KBM-7 (cell line): ENCODE results near the gene SLC9A7.

Experiments used
- DNase-seq: peaks from one replicate; pipeline ENCODE4 v3.0.0-alpha.2; 2015
- in situ Hi-C: fragments of 300-500 bp; cut with MboI; formaldehyde crosslinking; loops from 2 replicates; pipeline ENCODE4 v1.14.3; 2020; ENCODE audit warnings: low sequenced_read_pairs, low pct_unique_long_range_greater_than_20kb, mixed read lengths

The SLC9A7 gene

GRCh38 chrX:46670316-46670715, 88.6 kb downstream of the SLC9A7 start:
- no peak for DNase-seq
- in situ Hi-C loops: no loop called here

- in situ Hi-C loops: no loop called here
- DNase-seq: no peak
These were observed 92.1 kb downstream of the SLC9A7 start for GRCh38 chrX:46666831-46667230.

- in situ Hi-C loops: no loop called here
- no peak for DNase-seq
These were observed 93.4 kb downstream of the SLC9A7 start for GRCh38 chrX:46665232-46666152.

- in situ Hi-C loops: no loop called here
- no peak for DNase-seq
These were observed 96.5 kb downstream of the SLC9A7 start for GRCh38 chrX:46662188-46662958.

GRCh38 chrX:46653482-46653881, 105.4 kb downstream of the SLC9A7 start:
- in situ Hi-C loops: no loop called here
- peak; percentile 39 for DNase-seq

GRCh38 chrX:46649421-46650260, 109.3 kb downstream of the SLC9A7 start:
- DNase-seq: peak; percentile 88
- in situ Hi-C loops: no loop called here

GRCh38 chrX:46648660-46649059, 110.3 kb downstream of the SLC9A7 start:
- in situ Hi-C loops: no loop called here
- DNase-seq: no peak

GRCh38 chrX:46647251-46647650, 111.7 kb downstream of the SLC9A7 start:
- no peak for DNase-seq
- in situ Hi-C loops: no loop called here

- in situ Hi-C loops: no loop called here
These were observed 113.3 kb downstream of the SLC9A7 start for GRCh38 chrX:46645614-46646013.

GRCh38 chrX:46643636-46644035, 115.3 kb downstream of the SLC9A7 start:
- in situ Hi-C loops: no loop called here
- DNase-seq: no peak

More at GRCh38 chrX:46645614-46646013, 113.3 kb downstream of the SLC9A7 start:
- no peak for DNase-seq

- DNase-seq: peak; percentile 80
These were observed 116.8 kb downstream of the SLC9A7 start for GRCh38 chrX:46642145-46642544.

GRCh38 chrX:46637938-46638337, 121.0 kb downstream of the SLC9A7 start:
- in situ Hi-C loops: no loop called here
- no peak for DNase-seq

More at GRCh38 chrX:46642145-46642544, 116.8 kb downstream of the SLC9A7 start:
- in situ Hi-C loops: no loop called here

GRCh38 chrX:46636223-46636622, 122.7 kb downstream of the SLC9A7 start:
- no peak for DNase-seq
- in situ Hi-C loops: no loop called here

GRCh38 chrX:46635186-46635585, 123.7 kb downstream of the SLC9A7 start:
- no peak for DNase-seq
- in situ Hi-C loops: no loop called here

- DNase-seq: no peak
- in situ Hi-C loops: no loop called here
These were observed 124.3 kb downstream of the SLC9A7 start for GRCh38 chrX:46634577-46634976.

GRCh38 chrX:46630141-46630540, 128.8 kb downstream of the SLC9A7 start:
- in situ Hi-C loops: no loop called here
- DNase-seq: no peak

- in situ Hi-C loops: no loop called here
- DNase-seq: peak; percentile 71
These were observed 130.2 kb downstream of the SLC9A7 start for GRCh38 chrX:46628460-46629371.

- no peak for DNase-seq
- in situ Hi-C loops: no loop called here
These were observed 131.1 kb downstream of the SLC9A7 start for GRCh38 chrX:46627711-46628419.
